HepG2 (cell line): ENCODE results near the gene GSC2. TPM values are rescaled to one million over a fixed set of nuclear protein-coding genes. Genes with fewer than 3 reads are reported as not detected.
A peak's percentile ranks its signal among the peaks of the same experiment; 100 is the strongest.

Experiments used
- CBX1 ChIP-seq: IDR thresholded peaks from one replicate; pipeline ENCODE4 v1.6.1; 2016; ENCODE audit warnings: antibody characterized with exemption, low read depth
- DBP ChIP-seq: sonication (generic); formaldehyde crosslinking; IDR thresholded peaks from 2 replicates; pipeline ENCODE4 v1.4.0; 2020; ENCODE audit warnings: missing genetic modification reagents; ENCODE audit errors: not compliant biosample characterization
- FOXJ3 ChIP-seq: sonication (generic); formaldehyde crosslinking; IDR thresholded peaks from 2 replicates; pipeline ENCODE4 v1.4.0; 2020; ENCODE audit warnings: missing genetic modification reagents, mild to moderate bottlenecking, borderline replicate concordance
- FOXO1 ChIP-seq: sonication (generic); formaldehyde crosslinking; IDR thresholded peaks from 2 replicates; pipeline ENCODE4 v1.4.0; 2020; ENCODE audit warnings: missing genetic modification reagents
- HOMEZ ChIP-seq: IDR thresholded peaks from 2 replicates; pipeline ENCODE4 v1.6.1; 2016; ENCODE audit warnings: low read depth
- IKZF4 ChIP-seq: sonication (generic); formaldehyde crosslinking; IDR thresholded peaks from 2 replicates; pipeline ENCODE4 v1.5.1; 2020; ENCODE audit warnings: borderline replicate concordance, mild to moderate bottlenecking, low read depth, missing genetic modification reagents; ENCODE audit errors: not compliant biosample characterization
- MAF1 ChIP-seq: sonication (generic); formaldehyde crosslinking; IDR thresholded peaks from 2 replicates; pipeline ENCODE4 v1.5.0; 2020; ENCODE audit warnings: missing genetic modification reagents, borderline replicate concordance
- MED13 ChIP-seq: sonication (generic); formaldehyde crosslinking; IDR thresholded peaks from 2 replicates; pipeline ENCODE4 v1.5.0; 2020; ENCODE audit warnings: missing genetic modification reagents
- NRL ChIP-seq: sonication (generic); formaldehyde crosslinking; IDR thresholded peaks from 2 replicates; pipeline ENCODE4 v1.5.0; 2020; ENCODE audit warnings: missing genetic modification reagents, mild to moderate bottlenecking, moderate library complexity, borderline replicate concordance
- POLR2A ChIP-seq, 2 experiments: IDR thresholded peaks; 2 replicates each; pipeline ENCODE4 v1.6.1; 2011; ENCODE audit warnings: low read depth in 2 of 2, low read length in 2 of 2, mild to moderate bottlenecking in 1 of 2, moderate library complexity in 1 of 2; ENCODE audit not compliant: insufficient read depth in 1 of 2
- RBFOX2 ChIP-seq: fragments of 200-400 bp; formaldehyde crosslinking; IDR thresholded peaks from 2 replicates; pipeline ENCODE4 v1.6.1; 2017; ENCODE audit warnings: low read depth, mild to moderate bottlenecking, low read length
- RELA ChIP-seq: sonication (generic); formaldehyde crosslinking; IDR thresholded peaks from 2 replicates; pipeline ENCODE4 v1.4.0; 2020; ENCODE audit warnings: missing genetic modification reagents
- SMC3 ChIP-seq: IDR thresholded peaks from 2 replicates; pipeline ENCODE4 v1.6.1; 2011; ENCODE audit warnings: low read length, improper control_type of control experiment
- XBP1 ChIP-seq: sonication (generic); formaldehyde crosslinking; IDR thresholded peaks from 2 replicates; pipeline ENCODE4 v1.5.0; 2020; ENCODE audit warnings: missing genetic modification reagents
- ZBTB8A ChIP-seq: sonication (generic); formaldehyde crosslinking; IDR thresholded peaks from 2 replicates; pipeline ENCODE4 v1.4.0; 2020; ENCODE audit warnings: mild to moderate bottlenecking, low read depth, missing genetic modification reagents, borderline replicate concordance
- ZMYM2 ChIP-seq: sonication (generic); formaldehyde crosslinking; IDR thresholded peaks from 2 replicates; pipeline ENCODE4 v1.8.0; 2022; ENCODE audit warnings: mild to moderate bottlenecking, missing genetic modification reagents
- ZNF235 ChIP-seq: sonication (generic); formaldehyde crosslinking; IDR thresholded peaks from 2 replicates; pipeline ENCODE4 v1.8.1; 2023; ENCODE audit warnings: mild to moderate bottlenecking, missing genetic modification reagents, borderline replicate concordance
- ZNF432 ChIP-seq: sonication (generic); formaldehyde crosslinking; IDR thresholded peaks from 2 replicates; pipeline ENCODE4 v1.5.0; 2020; ENCODE audit warnings: missing genetic modification reagents, mild to moderate bottlenecking, borderline replicate concordance
- ZNF546 ChIP-seq: sonication (generic); formaldehyde crosslinking; conservative IDR thresholded peaks from 2 replicates; pipeline ENCODE4 v1.8.1; 2023; ENCODE audit warnings: mild to moderate bottlenecking, missing genetic modification reagents
- polyA plus RNA-seq, 8 experiments: library from polyadenylated mRNA; depleted of rRNA in 3 of 8; stranded (reverse) in 7 of 8; unstranded in 1 of 8; fragments of >200 nt; fragmentation: Illumina TruSeq in 4 of 8; extraction: Trizol in 4 of 8; gene quantifications; 2 replicates each; pipeline versions ENCODE4 v1.2.1 to v1.2.3, GENCODE V29; 2011 to 2016; ENCODE audit warnings: low read depth in 4 of 8, missing spikeins in 1 of 8, mixed read lengths in 1 of 8; ENCODE audit not compliant: insufficient read depth in 1 of 8
- total RNA-seq, 5 experiments: library from RNA; depleted of rRNA; stranded (reverse); fragments of >200 nt; fragmentation: Illumina TruSeq; extraction: Trizol; gene quantifications; 2 replicates each; pipeline ENCODE4 v1.2.3, GENCODE V29; 2016; ENCODE audit warnings: low read depth in 1 of 5
- TF ChIP-seq, protein P1 (sequence below): sonication (generic); formaldehyde crosslinking; IDR thresholded peaks from 2 replicates; pipeline ENCODE4 v1.4.0; 2020; ENCODE audit warnings: missing genetic modification reagents, mild to moderate bottlenecking, borderline replicate concordance
- TF ChIP-seq, protein P2 (sequence below): sonication (generic); formaldehyde crosslinking; IDR thresholded peaks from 2 replicates; pipeline ENCODE4 v1.8.0; 2022; ENCODE audit warnings: missing genetic modification reagents, low read depth, mild to moderate bottlenecking, borderline replicate concordance
- TF ChIP-seq, protein P3 (sequence below): sonication (generic); formaldehyde crosslinking; IDR thresholded peaks from 2 replicates; pipeline ENCODE4 v1.8.1; 2023; ENCODE audit warnings: missing genetic modification reagents, inconsistent platforms, borderline replicate concordance
- TF ChIP-seq, protein P4 (sequence below): sonication (generic); formaldehyde crosslinking; IDR thresholded peaks from 2 replicates; pipeline ENCODE4 v1.8.0; 2022; ENCODE audit warnings: low read depth, missing genetic modification reagents

GSC2 gene
- total and polyA plus RNA-seq, 2 of the 13 experiments (the other 11 are each of a cell fraction or from before 2014, with no cell fraction given): not detected

- TF ChIP-seq, protein P1, sequence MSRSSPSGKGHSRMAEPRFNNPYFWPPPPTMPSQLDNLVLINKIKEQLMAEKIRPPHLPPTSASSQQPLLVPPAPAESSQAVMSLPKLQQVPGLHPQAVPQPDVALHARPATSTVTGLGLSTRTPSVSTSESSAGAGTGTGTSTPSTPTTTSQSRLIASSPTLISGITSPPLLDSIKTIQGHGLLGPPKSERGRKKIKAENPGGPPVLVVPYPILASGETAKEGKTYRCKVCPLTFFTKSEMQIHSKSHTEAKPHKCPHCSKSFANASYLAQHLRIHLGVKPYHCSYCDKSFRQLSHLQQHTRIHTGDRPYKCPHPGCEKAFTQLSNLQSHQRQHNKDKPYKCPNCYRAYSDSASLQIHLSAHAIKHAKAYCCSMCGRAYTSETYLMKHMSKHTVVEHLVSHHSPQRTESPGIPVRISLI (CRISPR knock-in tag): no peak
- TF ChIP-seq FOXJ3 (CRISPR knock-in tag) (no peak), ZNF235 (CRISPR knock-in tag) (no peak), ZBTB8A (CRISPR knock-in tag) (0 out of 2 replicates have a peak, but pooled peaks have one; percentile 29), SMC3 (no peak), FOXO1 (CRISPR knock-in tag) (no peak), CBX1 (no peak), ZNF432 (CRISPR knock-in tag) (no peak), DBP (CRISPR knock-in tag) (no peak), RELA (CRISPR knock-in tag) (no peak), MAF1 (CRISPR knock-in tag) (0 out of 2 replicates have a peak, but pooled peaks have one; percentile 47), RBFOX2 (peak; percentile 40), POLR2A (IDR thresholded peaks at IDR 0.05; ENCODE audit: insufficient read depth in 1 of 2, low read depth in 2 of 2, low read length in 2 of 2) (0 out of 4 replicates have a peak, but pooled peaks of 1 of the 2 experiments have one; percentile 37), XBP1 (CRISPR knock-in tag) (no peak), NRL (CRISPR knock-in tag) (no peak), MED13 (CRISPR knock-in tag) (no peak), ZNF546 (no peak; the same call in 1 of the 2 replicates), HOMEZ (CRISPR knock-in tag) (no peak), IKZF4 (no peak), ZMYM2 (no peak)
- TF ChIP-seq, protein P2, sequence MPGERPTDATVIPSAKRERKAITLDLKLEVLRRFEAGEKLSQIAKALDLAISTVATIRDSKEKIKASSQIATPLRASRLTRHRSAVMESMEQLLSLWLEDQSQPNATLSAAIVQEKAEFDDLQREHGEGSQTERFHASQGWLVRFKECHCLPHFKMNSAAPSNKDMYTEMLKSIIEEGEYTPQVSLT (CRISPR knock-in tag): no peak
- TF ChIP-seq, protein P3, sequence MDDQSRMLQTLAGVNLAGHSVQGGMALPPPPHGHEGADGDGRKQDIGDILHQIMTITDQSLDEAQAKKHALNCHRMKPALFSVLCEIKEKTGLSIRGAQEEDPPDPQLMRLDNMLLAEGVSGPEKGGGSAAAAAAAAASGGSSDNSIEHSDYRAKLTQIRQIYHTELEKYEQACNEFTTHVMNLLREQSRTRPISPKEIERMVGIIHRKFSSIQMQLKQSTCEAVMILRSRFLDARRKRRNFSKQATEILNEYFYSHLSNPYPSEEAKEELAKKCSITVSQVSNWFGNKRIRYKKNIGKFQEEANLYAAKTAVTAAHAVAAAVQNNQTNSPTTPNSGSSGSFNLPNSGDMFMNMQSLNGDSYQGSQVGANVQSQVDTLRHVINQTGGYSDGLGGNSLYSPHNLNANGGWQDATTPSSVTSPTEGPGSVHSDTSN: no peak
- TF ChIP-seq, protein P4, sequence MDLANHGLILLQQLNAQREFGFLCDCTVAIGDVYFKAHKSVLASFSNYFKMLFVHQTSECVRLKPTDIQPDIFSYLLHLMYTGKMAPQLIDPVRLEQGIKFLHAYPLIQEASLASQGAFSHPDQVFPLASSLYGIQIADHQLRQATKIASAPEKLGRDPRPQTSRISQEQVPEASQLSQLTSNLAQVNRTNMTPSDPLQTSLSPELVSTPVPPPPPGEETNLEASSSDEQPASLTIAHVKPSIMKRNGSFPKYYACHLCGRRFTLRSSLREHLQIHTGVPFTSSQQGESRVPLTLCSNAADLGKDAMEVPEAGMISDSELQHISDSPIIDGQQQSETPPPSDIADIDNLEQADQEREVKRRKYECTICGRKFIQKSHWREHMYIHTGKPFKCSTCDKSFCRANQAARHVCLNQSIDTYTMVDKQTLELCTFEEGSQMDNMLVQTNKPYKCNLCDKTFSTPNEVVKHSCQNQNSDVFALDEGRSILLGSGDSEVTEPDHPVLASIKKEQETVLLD (CRISPR knock-in tag): no peak
Measured at GRCh38 chr22:19177164-19178064, 27.3 kb upstream of the GSC2 start (continued).
